ENCODE results near the gene BBS9. TPM values are rescaled to one million over a fixed set of nuclear protein-coding genes. Genes with fewer than 3 reads are reported as not detected.
"Not testable (repeated sequence)": the region's sequence is repeated elsewhere in the genome, so short reads cannot be mapped to it uniquely, and the experiment has no call there.

Gene BBS9
- total RNA-seq, 3 donors from 2014 or later = 8.2 to 23.5 (median 15.8) TPM

GRCh38 chr7:33517191-33517590 lies 387.8 kb downstream of the BBS9 start:
- TF ChIP-seq CTCF (IDR thresholded peaks at IDR 0.05) = no peak
- Histone ChIP-seq H3K4me1 (ENCODE audit: low read depth) (no peaks in the 10 kb centered on the region), H3K36me3 (ENCODE audit: low read depth) (no peaks in the 10 kb centered on the region), H3K9me3 (no peaks in the 10 kb centered on the region), H3K4me3 (no peak overlapping the region)
- ATAC-seq (no peak), DNase-seq (no peak)
- intact Hi-C loops (cut with DNase I, micrococcal nuclease) = no loop called here

- intact Hi-C loops (cut with DNase I, micrococcal nuclease); H3K36me3 ChIP-seq (ENCODE audit: low read depth); H3K4me1 ChIP-seq (ENCODE audit: low read depth); H3K9me3 ChIP-seq; ATAC-seq; DNase-seq; H3K4me3 ChIP-seq: not testable (repeated sequence)
Observed at GRCh38 chr7:33527008-33527407, 397.6 kb downstream of the BBS9 start.

GRCh38 chr7:33527613-33528012 lies 398.2 kb downstream of the BBS9 start:
- DNase-seq; H3K36me3 ChIP-seq (ENCODE audit: low read depth); H3K4me1 ChIP-seq (ENCODE audit: low read depth); intact Hi-C loops (cut with DNase I, micrococcal nuclease); H3K4me3 ChIP-seq; ATAC-seq; H3K9me3 ChIP-seq: not testable (repeated sequence)

GRCh38 chr7:33529070-33529469 lies 399.7 kb downstream of the BBS9 start:
- ATAC-seq (no peak), DNase-seq (no peak)
- Histone ChIP-seq H3K9me3 (no peaks in the 10 kb centered on the region), H3K36me3 (ENCODE audit: low read depth) (no peaks in the 10 kb centered on the region), H3K4me1 (ENCODE audit: low read depth) (no peaks in the 10 kb centered on the region), H3K4me3 (no peak overlapping the region)
- intact Hi-C loops (cut with DNase I, micrococcal nuclease) = no loop called here
- no peak for TF ChIP-seq CTCF (IDR thresholded peaks at IDR 0.05)

GRCh38 chr7:33530664-33531063 lies 401.3 kb downstream of the BBS9 start:
- ATAC-seq = no peak
- Histone ChIP-seq H3K4me1 (ENCODE audit: low read depth) (no peaks in the 10 kb centered on the region), H3K4me3 (no peak overlapping the region), H3K36me3 (ENCODE audit: low read depth) (no peaks in the 10 kb centered on the region), H3K9me3 (no peaks in the 10 kb centered on the region)
- no peak for TF ChIP-seq CTCF (IDR thresholded peaks at IDR 0.05)
- DNase-seq = no peak
- intact Hi-C loops (cut with DNase I, micrococcal nuclease) = no loop called here

GRCh38 chr7:33531888-33532287 lies 402.5 kb downstream of the BBS9 start:
- no peak overlapping the region for H3K4me3 ChIP-seq
- no peaks in the 10 kb centered on the region for H3K36me3 ChIP-seq (ENCODE audit: low read depth)
- ATAC-seq (no peak), DNase-seq (no peak)
- H3K4me1 ChIP-seq (ENCODE audit: low read depth) = no peaks in the 10 kb centered on the region
- TF ChIP-seq CTCF (IDR thresholded peaks at IDR 0.05) = no peak
- H3K9me3 ChIP-seq = no peaks in the 10 kb centered on the region
- intact Hi-C loops (cut with DNase I, micrococcal nuclease) = no loop called here

GRCh38 chr7:33534833-33535232 lies 405.5 kb downstream of the BBS9 start:
- Histone ChIP-seq H3K4me3 (no peak overlapping the region), H3K4me1 (ENCODE audit: low read depth) (no peaks in the 10 kb centered on the region), H3K9me3 (peaks cover 5% of the 10 kb centered on the region), H3K36me3 (ENCODE audit: low read depth) (no peaks in the 10 kb centered on the region)
- intact Hi-C loops (cut with DNase I, micrococcal nuclease) = no loop called here
- no peak for ATAC-seq
- no peak for TF ChIP-seq CTCF (IDR thresholded peaks at IDR 0.05)
- DNase-seq = no peak
